Fibroblast of skin of scalp (primary cell): ENCODE data around the gene SORCS3.

ENCODE experiments used
- DNase-seq: peaks from one replicate; pipeline ENCODE4 v3.0.0-alpha.2; 2013

SORCS3 gene

DNA sequence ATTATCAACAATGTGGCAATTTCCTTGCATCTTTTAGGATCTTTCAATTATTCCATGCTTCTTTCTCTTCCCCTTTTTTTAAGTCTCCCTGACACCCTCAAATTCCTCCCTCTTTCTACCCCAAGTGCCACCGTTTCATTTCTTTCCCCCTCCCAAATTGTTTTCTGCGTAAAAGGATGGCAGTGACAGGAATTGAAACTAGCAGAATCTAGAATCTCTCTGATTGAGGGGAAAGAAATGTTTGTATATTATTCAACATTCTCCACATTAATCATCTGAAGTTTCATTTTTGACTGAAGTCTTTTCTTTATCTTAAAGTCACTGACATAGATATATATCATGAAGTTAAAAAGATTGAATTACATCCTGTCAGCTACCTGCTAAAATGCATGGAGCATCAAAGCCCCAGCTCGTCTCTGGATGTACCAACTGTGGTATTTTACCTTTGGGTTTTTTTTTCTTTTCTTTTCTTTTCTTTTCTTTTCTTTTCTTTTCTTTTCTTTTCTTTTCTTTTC is 633.5 kb downstream of the SORCS3 start:
- DNase-seq: no peak

- DNase-seq: no peak
Observed at GRCh38 chr10:105278439-105278838, 637.3 kb downstream of the SORCS3 start.

DNA sequence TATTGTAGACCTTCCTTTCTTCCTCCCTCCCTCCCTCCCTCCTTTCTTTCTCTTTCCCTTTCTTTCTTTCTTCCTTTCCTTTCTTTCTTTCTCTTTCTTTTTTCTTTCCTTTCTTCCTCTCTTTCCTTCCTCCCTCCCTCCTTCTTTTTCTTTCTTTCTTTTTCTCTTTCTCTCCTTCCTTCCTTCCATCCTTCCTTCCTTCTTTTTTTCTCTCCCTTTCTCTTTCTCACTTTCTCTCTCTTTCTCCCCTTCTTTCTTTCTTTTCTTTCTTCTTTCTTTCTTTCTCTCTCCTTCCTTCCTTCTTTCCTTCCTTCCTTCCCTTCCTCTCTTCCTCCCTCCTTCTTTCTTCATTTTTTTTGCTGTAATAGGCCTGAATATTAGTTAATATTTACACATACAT is 638.0 kb downstream of the SORCS3 start:
- no peak for DNase-seq

- DNase-seq: no peak
Observed at GRCh38 chr10:105280895-105281294, 639.8 kb downstream of the SORCS3 start.

GRCh38 chr10:105284476-105285215 is 643.6 kb downstream of the SORCS3 start:
- DNase-seq: no peak

DNA sequence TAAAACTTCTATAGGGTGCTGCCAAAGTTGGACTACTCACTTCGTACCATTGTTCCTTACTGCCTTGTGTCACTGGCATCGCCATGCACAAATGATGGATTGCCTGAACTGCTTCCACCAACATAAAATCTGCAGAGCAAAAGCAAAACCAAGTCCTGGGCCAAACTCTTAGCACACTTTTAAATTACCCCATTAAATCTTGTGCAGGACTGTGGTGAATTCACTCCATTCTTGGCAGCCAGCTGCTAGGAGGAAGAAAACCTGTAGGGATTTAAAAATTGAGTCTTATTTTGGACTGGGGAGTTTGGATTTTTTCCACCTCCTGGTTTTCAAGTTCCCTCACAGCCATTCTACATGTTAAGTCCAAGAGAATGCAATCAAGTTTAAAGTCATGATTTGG is 646.9 kb downstream of the SORCS3 start:
- no peak for DNase-seq

- DNase-seq: no peak
Observed at GRCh38 chr10:105288613-105289012, 647.5 kb downstream of the SORCS3 start.

GRCh38 chr10:105291571-105291970 is 650.5 kb downstream of the SORCS3 start:
- no peak for DNase-seq

GRCh38 chr10:105292236-105292635 is 651.1 kb downstream of the SORCS3 start:
- no peak for DNase-seq
